Measurements from ENCODE around the gene PPP2R1B. TPM values are rescaled to one million over a fixed set of nuclear protein-coding genes. Genes with fewer than 3 reads are reported as not detected.

PPP2R1B gene
- total and polyA plus RNA-seq, 2 donors (not counting 3 experiments of a cell fraction or from before 2014, with no cell fraction given), result 18.0 to 50.8 TPM

DNA sequence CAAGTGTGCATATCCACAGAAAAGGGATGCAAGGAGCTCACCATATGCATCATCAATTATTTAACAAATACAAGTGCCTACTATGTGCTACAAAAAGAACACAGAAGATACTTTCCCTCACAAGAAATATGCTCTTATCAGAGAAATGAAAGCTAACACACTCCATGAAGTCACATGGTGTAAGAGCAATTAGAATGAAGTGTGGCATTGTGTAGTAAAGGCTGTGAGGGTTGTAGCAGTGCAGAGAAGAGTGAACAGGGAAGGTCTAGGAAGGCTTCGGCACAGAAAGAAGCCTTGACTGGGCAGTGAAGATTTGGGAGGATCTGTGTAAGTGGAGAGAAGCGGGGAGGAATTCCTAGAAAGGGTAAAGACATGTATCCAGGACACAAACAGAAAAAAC lies 22.5 kb downstream of the PPP2R1B start:
- no peak overlapping the region for H3K4me2 ChIP-seq (ENCODE audit: insufficient read depth, low read length)
- no peak overlapping the region for H3K27ac ChIP-seq (ENCODE audit: insufficient read depth, low read depth, low read length)
- CTCF ChIA-PET, result interaction anchor here (2.6 kb wide), 1 partner anchor 23 kb away, joined by 9 read pairs; the partner anchor contains the start of gene PPP2R1B
- H4K20me1 ChIP-seq (replicated peaks; ENCODE audit: control insufficient read depth, extremely low read depth, insufficient read depth, low read length), result no peaks in the 10 kb centered on the region
- peaks cover 2% of the 10 kb centered on the region for H3K79me2 ChIP-seq (ENCODE audit: control insufficient read depth, insufficient read depth, low read length)
- H3K4me3 ChIP-seq (replicated peaks in 1 of 3; ENCODE audit: insufficient read depth in 1 of 3, low read depth in 1 of 3, low read length in 3 of 3), result no peak overlapping the region
- H3K36me3 ChIP-seq (ENCODE audit: control insufficient read depth in 2 of 2, extremely low read depth in 1 of 2, insufficient read depth in 2 of 2, low read length in 2 of 2), result peaks cover 14 to 24% of the 10 kb centered on the region in 2 experiments
- POLR2A ChIA-PET, result no interaction called here
- no peak for DNase-seq (ENCODE audit: low read depth, low spot score)
- dilution Hi-C loops (cut with MboI; ENCODE audit: extremely low pct_ligation_motif_present, low sequenced_read_pairs), result no loop called here
- BruUV-seq (replicated peaks), result no TSS peak
- TF ChIP-seq POLR2AphosphoS5 (IDR thresholded peaks at IDR 0.05; ENCODE audit: insufficient read depth, low read depth, low read length) (no peak), GATA2 (IDR thresholded peaks at IDR 0.05; ENCODE audit: insufficient read depth, insufficient read length, low read depth, low read length) (no peak), MYC (IDR thresholded peaks at IDR 0.05; ENCODE audit: low read depth, low read length) (no peak), FOS (IDR thresholded peaks at IDR 0.05; ENCODE audit: borderline replicate concordance, insufficient read depth, low read length) (no peak), JUN (IDR thresholded peaks at IDR 0.05; ENCODE audit: borderline replicate concordance, insufficient read depth, insufficient read length, low read depth) (no peak), POLR2A (IDR thresholded peaks at IDR 0.05; ENCODE audit: low read depth, low read length) (no peak), MAX (IDR thresholded peaks at IDR 0.05; ENCODE audit: insufficient read depth, insufficient read length) (no peak), EZH2 (IDR thresholded peaks at IDR 0.05; ENCODE audit: borderline replicate concordance, low read depth, low read length, severe bottlenecking) (no peak)
- TF ChIP-seq, protein P1, sequence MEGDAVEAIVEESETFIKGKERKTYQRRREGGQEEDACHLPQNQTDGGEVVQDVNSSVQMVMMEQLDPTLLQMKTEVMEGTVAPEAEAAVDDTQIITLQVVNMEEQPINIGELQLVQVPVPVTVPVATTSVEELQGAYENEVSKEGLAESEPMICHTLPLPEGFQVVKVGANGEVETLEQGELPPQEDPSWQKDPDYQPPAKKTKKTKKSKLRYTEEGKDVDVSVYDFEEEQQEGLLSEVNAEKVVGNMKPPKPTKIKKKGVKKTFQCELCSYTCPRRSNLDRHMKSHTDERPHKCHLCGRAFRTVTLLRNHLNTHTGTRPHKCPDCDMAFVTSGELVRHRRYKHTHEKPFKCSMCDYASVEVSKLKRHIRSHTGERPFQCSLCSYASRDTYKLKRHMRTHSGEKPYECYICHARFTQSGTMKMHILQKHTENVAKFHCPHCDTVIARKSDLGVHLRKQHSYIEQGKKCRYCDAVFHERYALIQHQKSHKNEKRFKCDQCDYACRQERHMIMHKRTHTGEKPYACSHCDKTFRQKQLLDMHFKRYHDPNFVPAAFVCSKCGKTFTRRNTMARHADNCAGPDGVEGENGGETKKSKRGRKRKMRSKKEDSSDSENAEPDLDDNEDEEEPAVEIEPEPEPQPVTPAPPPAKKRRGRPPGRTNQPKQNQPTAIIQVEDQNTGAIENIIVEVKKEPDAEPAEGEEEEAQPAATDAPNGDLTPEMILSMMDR (IDR thresholded peaks at IDR 0.05; ENCODE audit: extremely low read depth in 1 of 2, insufficient read depth in 1 of 2, low read depth in 1 of 2, low read length in 2 of 2), result no peak
- no peaks in the 10 kb centered on the region for H3K9me3 ChIP-seq (replicated peaks; ENCODE audit: control insufficient read depth, insufficient read depth, low read length)
- H3K4me1 ChIP-seq (ENCODE audit: control insufficient read depth, extremely low read depth, insufficient read depth, low read length), result peaks cover 9% of the 10 kb centered on the region
- intact Hi-C loops (cut with micrococcal nuclease), result no loop called here
- no peak overlapping the region for H3K9ac ChIP-seq (replicated peaks; ENCODE audit: extremely low read depth, insufficient read depth, low read length)
- no peak overlapping the region for H2AFZ ChIP-seq (ENCODE audit: low read depth, low read length)
- no peak for FAIRE-seq
- no peaks in the 10 kb centered on the region for H3K27me3 ChIP-seq (ENCODE audit: control insufficient read depth in 2 of 2, insufficient read depth in 2 of 2, low read length in 2 of 2)
- H3K9me1 ChIP-seq (replicated peaks; ENCODE audit: control insufficient read depth, extremely low read depth, insufficient read depth, low read length), result no peaks in the 10 kb centered on the region
